IMR-90 (cell line): Measurements from ENCODE around the gene COL5A1. TPM values are rescaled to one million over a fixed set of nuclear protein-coding genes. Genes with fewer than 3 reads are reported as not detected.
"Not testable (repeated sequence)": the region's sequence is repeated elsewhere in the genome, so short reads cannot be mapped to it uniquely, and the experiment has no call there.

Experiments used
- ATAC-seq: fragments of 200-7000 bp; cut with Tn5 transposase; 2 replicates; pipeline ENCODE4 v1.9.1; 2020; ENCODE audit warnings: low read depth, mild to moderate bottlenecking, moderate library complexity
- BruUV-seq: library from RNA; stranded (reverse); fragments of 400-500 nt; replicated peaks from 2 replicates; lab custom pipeline; 2021; lab: Mats Ljungman, UMichigan
- CTCF ChIA-PET: fragments of 300-600 bp; formaldehyde crosslinking; extraction: SDS; loops from one replicate; lab custom pipeline; 2021; ENCODE audit warnings: antibody characterized with exemption; lab: Yijun Ruan, JAX
- POLR2A ChIA-PET: fragments of 300-600 bp; sonication (Branson Sonifier 250); formaldehyde crosslinking; loops from one replicate; lab custom pipeline; 2022; ENCODE audit warnings: antibody characterized with exemption; ENCODE audit not compliant: unreplicated experiment; lab: Charles Lee
- DNase-seq: peaks from one replicate; pipeline ENCODE4 v3.0.0; 2013
- H2AFZ ChIP-seq: replicated peaks from 2 replicates; pipeline ENCODE3; 2013; ENCODE audit warnings: low read length, mild to moderate bottlenecking; ENCODE audit not compliant: poor library complexity
- H2AK5ac ChIP-seq: 2 replicates; pipeline ENCODE4 v1.6.1; 2013; ENCODE audit warnings: low read depth, low read length, inconsistent platforms
- H2AK9ac ChIP-seq: replicated peaks from 2 replicates; pipeline ENCODE3; 2013; ENCODE audit warnings: mild to moderate bottlenecking, low read depth, low read length, moderate library complexity; ENCODE audit not compliant: poor library complexity
- H2BK120ac ChIP-seq: 2 replicates; pipeline ENCODE4 v1.6.1; 2013; ENCODE audit warnings: low read depth, low read length, inconsistent platforms
- H2BK15ac ChIP-seq: 3 replicates; pipeline ENCODE4 v1.6.1; 2013; ENCODE audit warnings: low read depth, low read length, inconsistent platforms
- H2BK20ac ChIP-seq: 2 replicates; pipeline ENCODE4 v1.6.1; 2013; ENCODE audit warnings: low read depth, mild to moderate bottlenecking, inconsistent platforms, low read length, moderate library complexity
- H2BK5ac ChIP-seq: 2 replicates; pipeline ENCODE4 v1.6.1; 2013; ENCODE audit warnings: mild to moderate bottlenecking, low read depth, low read length, inconsistent platforms; ENCODE audit not compliant: poor library complexity, severe bottlenecking
- H3K14ac ChIP-seq: replicated peaks from 2 replicates; pipeline ENCODE4 v1.6.1; 2013; ENCODE audit warnings: low read depth, low read length, inconsistent platforms
- H3K18ac ChIP-seq: 2 replicates; pipeline ENCODE4 v1.6.1; 2013; ENCODE audit warnings: low read depth, low read length, control low read depth
- H3K23ac ChIP-seq: 2 replicates; pipeline ENCODE4 v1.6.1; 2013; ENCODE audit warnings: low read depth, low read length, inconsistent platforms
- H3K27ac ChIP-seq: 2 replicates; pipeline ENCODE4 v1.5.1; 2013; ENCODE audit warnings: mild to moderate bottlenecking, control low read depth, low read length; ENCODE audit not compliant: insufficient read depth
- H3K27me3 ChIP-seq: 2 replicates; pipeline ENCODE4 v1.6.1; 2013; ENCODE audit warnings: low read length; ENCODE audit not compliant: control insufficient read depth, insufficient read depth
- H3K36me3 ChIP-seq: 2 replicates; pipeline ENCODE4 v1.6.1; 2013; ENCODE audit warnings: low read length, mixed read lengths; ENCODE audit not compliant: control insufficient read depth, insufficient read depth
- H3K4ac ChIP-seq: 2 replicates; pipeline ENCODE4 v1.6.1; 2013; ENCODE audit warnings: low read depth, low read length, inconsistent platforms
- H3K4me1 ChIP-seq: 2 replicates; pipeline ENCODE4 v1.6.1; 2013; ENCODE audit warnings: low read length, mixed read lengths; ENCODE audit not compliant: control insufficient read depth, insufficient read depth
- H3K4me2 ChIP-seq: 2 replicates; pipeline ENCODE4 v1.6.1; 2013; ENCODE audit warnings: low read depth, mild to moderate bottlenecking, control low read depth, low read length, moderate library complexity
- H3K4me3 ChIP-seq: 2 replicates; pipeline ENCODE4 v1.5.1; 2013; ENCODE audit warnings: low read depth, mild to moderate bottlenecking, control low read depth, low read length, moderate library complexity; ENCODE audit not compliant: insufficient read depth
- H3K56ac ChIP-seq: 2 replicates; pipeline ENCODE4 v1.6.1; 2013; ENCODE audit warnings: low read length, inconsistent platforms; ENCODE audit not compliant: insufficient read depth; ENCODE audit errors: extremely low read depth
- H3K79me1 ChIP-seq, 2 experiments: 2 replicates each; pipeline ENCODE4 v1.6.1; 2013; ENCODE audit warnings: low read length in 2 of 2, inconsistent platforms in 1 of 2, low read depth in 1 of 2
- H3K9ac ChIP-seq: 2 replicates; pipeline ENCODE4 v1.6.1; 2013; ENCODE audit warnings: low read depth, low read length, control low read depth
- H3K9me1 ChIP-seq: 2 replicates; pipeline ENCODE4 v1.6.1; 2013; ENCODE audit warnings: low read length, inconsistent platforms; ENCODE audit not compliant: insufficient read depth
- H3K9me3 ChIP-seq: 2 replicates; pipeline ENCODE4 v1.6.1; 2013; ENCODE audit warnings: low read length; ENCODE audit not compliant: control insufficient read depth, insufficient read depth
- H4K20me1 ChIP-seq: 2 replicates; pipeline ENCODE4 v1.6.1; 2013; ENCODE audit warnings: low read length, inconsistent platforms; ENCODE audit not compliant: insufficient read depth
- H4K5ac ChIP-seq: 2 replicates; pipeline ENCODE4 v1.6.1; 2013; ENCODE audit warnings: mild to moderate bottlenecking, low read depth, low read length, control low read depth
- H4K8ac ChIP-seq, 2 experiments: 2 replicates each; pipeline ENCODE4 v1.6.1; 2013; ENCODE audit warnings: low read depth in 2 of 2, low read length in 2 of 2, control low read depth in 1 of 2, inconsistent platforms in 1 of 2
- H4K91ac ChIP-seq: 2 replicates; pipeline ENCODE4 v1.6.1; 2013; ENCODE audit warnings: low read depth, low read length, inconsistent platforms; ENCODE audit not compliant: insufficient read depth
- WGBS, 2 experiments: methylation state at CpG; one replicate each; pipeline versions ENCODE4 v1.1.5 to v1.1.7; 2013; ENCODE audit warnings: missing lambda C conversion rate in 2 of 2; ENCODE audit not compliant: insufficient read length in 1 of 2; ENCODE audit errors: extremely low coverage in 2 of 2; 5-methylcytosine and 5-hydroxymethylcytosine counted together
- dilution Hi-C: fragments of 300-500 bp; cut with HindIII; formaldehyde crosslinking; loops from one replicate; pipeline ENCODE4 v1.14.3; 2018; ENCODE audit warnings: low sequenced_read_pairs; ENCODE audit not compliant: unreplicated experiment
- in situ Hi-C: fragments of 300-500 bp; cut with MboI; formaldehyde crosslinking; loops from 3 replicates; pipeline ENCODE4 v1.14.3; 2019; ENCODE audit warnings: low sequenced_read_pairs, inconsistent platforms, mixed read lengths
- intact Hi-C: fragments of 100-400 bp; cut with micrococcal nuclease; formaldehyde crosslinking; loops from 2 replicates; pipeline ENCODE4 v1.10.0; 2022
- polyA plus RNA-seq, 3 experiments: library from polyadenylated mRNA; depleted of rRNA; stranded (reverse); fragments of >200 nt; gene quantifications; 2 replicates each; pipeline ENCODE4 v1.2.3, GENCODE V29; 2012; ENCODE audit warnings: low replicate concordance in 1 of 3
- total RNA-seq: library from RNA; depleted of rRNA; stranded (reverse); fragments of >200 nt; gene quantifications from 2 replicates; pipeline ENCODE4 v1.2.3, GENCODE V29; 2012

Gene COL5A1
- total and polyA plus RNA-seq, 2 of the 4 experiments (the other 2 are of a cell fraction), result 19.2 to 173 TPM

GRCh38 chr9:134857451-134857850 lies 215.8 kb downstream of the COL5A1 start:
- H3K18ac ChIP-seq, in situ Hi-C loops, H2BK15ac ChIP-seq, H4K5ac ChIP-seq, H3K27ac ChIP-seq, ATAC-seq, H3K4me3 ChIP-seq, H2AK9ac ChIP-seq, H3K56ac ChIP-seq, H4K20me1 ChIP-seq, H2AFZ ChIP-seq, H3K79me1 ChIP-seq, H3K9ac ChIP-seq, H3K23ac ChIP-seq, H3K36me3 ChIP-seq, H3K9me3 ChIP-seq, POLR2A ChIA-PET, H3K4me2 ChIP-seq, dilution Hi-C loops, H3K14ac ChIP-seq, H3K4me1 ChIP-seq, H3K4ac ChIP-seq, H2BK5ac ChIP-seq, H2BK120ac ChIP-seq, intact Hi-C loops, H2AK5ac ChIP-seq, DNase-seq, BruUV-seq, H3K27me3 ChIP-seq, H4K91ac ChIP-seq, H2BK20ac ChIP-seq, H4K8ac ChIP-seq, CTCF ChIA-PET, H3K9me1 ChIP-seq: not testable (repeated sequence)
- WGBS, 2 experiments, result no CpG with 5 or more reads among the region's 2 CpGs
